Middle frontal gyrus (tissue), 1 donor: ENCODE results near the gene GRIK4.
"Not testable (repeated sequence)": the region's sequence is repeated elsewhere in the genome, so short reads cannot be mapped to it uniquely, and the experiment has no call there.

Source experiments
- DNase-seq: peaks from one replicate; pipeline ENCODE4 v3.0.0-alpha.2; 2015; ENCODE audit warnings: low spot score; ENCODE audit errors: extremely low spot score

GRIK4 gene

DNA sequence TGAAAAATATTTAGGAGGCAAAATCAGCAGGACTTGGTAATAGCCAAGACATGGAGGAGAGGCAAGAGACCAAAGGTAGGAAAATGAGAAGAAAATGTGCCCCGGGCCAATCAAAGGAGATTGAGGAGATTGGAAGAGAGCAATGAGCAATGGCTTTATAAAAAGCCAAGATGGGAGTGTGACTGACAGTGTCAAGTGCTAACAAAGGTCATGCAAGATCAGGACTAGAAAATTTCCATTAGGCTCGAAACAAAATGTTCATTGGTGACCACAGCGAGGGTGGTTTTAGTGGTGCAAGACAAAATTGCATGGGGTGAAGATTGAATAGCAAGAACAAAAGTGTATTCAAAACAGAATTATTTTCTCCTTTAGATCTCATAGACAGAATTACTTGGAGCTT, 467.2 kb downstream of the GRIK4 start:
- DNase-seq, result no peak

GRCh38 chr11:120985718-120986569, 474.4 kb downstream of the GRIK4 start:
- no peak for DNase-seq

- DNase-seq, result no peak
Observed at GRCh38 chr11:120988603-120989002, 477.1 kb downstream of the GRIK4 start.

DNA sequence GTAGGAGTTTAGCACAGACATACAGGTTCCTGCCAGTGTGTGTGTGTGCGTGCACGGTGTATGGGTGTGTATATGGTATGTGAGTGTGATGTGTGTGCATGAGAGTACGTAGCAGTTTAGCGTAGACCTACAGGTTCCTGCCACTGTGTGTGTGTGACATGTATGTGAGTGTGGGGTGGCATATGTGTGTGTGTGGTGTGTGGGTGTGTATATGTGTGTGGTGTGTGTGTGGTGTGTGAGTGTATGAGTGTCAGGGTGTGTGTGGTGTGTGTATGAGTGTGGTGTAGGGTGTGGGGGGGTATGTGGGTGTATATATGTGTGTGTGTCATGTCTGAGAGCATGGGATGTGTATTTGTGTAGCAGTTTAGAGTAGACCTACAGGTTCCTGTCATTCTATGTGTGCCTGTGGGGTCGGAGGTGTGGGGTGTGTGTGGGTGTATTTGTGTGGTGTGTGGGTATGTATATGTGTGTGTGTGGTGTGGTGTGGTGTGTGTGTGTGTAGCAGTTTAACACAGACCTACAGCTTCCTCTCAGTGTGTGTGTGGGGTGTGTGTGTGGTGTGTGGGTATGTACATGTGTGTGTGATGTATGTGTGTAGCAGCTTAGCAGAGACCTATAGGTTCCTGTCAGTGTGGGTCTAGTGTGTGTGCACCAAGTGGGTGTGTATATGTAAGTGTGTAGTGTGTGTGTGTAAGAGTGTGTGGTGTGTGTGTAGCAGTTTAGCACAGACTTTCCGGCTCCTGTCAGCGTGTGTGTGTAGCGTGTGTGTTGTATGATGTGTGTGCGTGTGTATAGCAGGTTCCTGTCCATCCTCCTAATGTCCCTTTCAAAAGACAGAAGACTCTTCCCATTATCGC, 480.5 kb downstream of the GRIK4 start:
- no peak for DNase-seq

DNA sequence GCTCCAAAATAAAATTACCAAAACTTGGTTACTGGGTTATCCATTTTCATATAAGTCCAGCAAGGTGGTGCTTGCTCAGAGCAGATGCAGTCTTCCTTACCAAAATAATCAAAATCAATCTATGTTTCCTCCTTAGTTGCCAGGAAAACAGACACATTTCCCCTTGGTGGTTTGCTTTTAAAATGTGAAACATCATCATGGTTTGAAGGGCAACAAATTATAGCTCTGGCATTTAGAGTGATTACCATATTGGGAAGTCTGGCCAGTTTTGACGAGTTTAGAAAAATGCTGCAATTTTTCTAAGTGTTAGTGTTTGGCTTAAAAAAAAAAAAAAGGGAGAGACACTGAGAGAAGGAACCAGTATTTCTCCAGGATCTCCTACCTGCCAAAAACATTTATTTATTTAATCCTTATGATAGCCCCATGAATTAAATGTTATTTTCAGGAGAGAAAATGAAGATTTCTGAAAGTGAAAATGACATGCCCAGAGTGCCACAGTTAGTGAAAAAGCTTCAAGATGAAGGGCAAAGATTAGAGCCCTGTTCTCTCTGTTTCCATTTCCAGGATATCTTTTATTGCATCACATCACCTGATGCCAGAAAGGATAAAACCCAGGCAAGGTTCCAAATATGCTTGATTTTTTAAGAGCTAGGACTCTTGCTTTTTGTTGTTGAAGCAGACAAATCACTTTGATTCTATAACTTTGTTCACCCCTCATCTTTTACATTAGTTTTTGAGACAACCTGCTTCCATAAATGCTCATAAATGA, 482.7 kb downstream of the GRIK4 start:
- DNase-seq, result no peak

- DNase-seq, result no peak
Observed at GRCh38 chr11:120995184-120995583, 483.6 kb downstream of the GRIK4 start.

DNA sequence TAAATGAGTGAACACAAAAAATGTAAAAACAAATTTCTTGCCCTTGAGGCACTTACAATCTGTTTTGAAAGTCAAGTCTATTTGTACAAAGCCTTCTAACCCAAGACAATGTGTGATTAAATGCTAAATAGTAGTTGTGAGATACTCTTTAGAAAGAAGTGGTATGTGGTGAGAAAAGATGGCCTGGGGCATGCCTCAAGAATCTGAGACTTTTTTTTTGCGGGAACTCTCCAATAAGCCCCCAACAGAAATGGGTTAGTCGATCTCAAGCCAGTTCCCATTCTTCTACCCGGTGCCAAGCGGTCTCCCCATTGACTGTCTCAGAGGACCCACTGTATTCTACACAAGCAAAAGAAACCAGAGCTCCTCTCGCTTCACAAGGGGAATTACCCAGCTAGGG, 485.4 kb downstream of the GRIK4 start:
- DNase-seq, result no peak

- no peak for DNase-seq
Observed at GRCh38 chr11:120998581-120998980, 487.0 kb downstream of the GRIK4 start.

- DNase-seq, result no peak
Observed at GRCh38 chr11:121004206-121004840, 492.8 kb downstream of the GRIK4 start.

GRCh38 chr11:121006922-121007321, 495.4 kb downstream of the GRIK4 start:
- no peak for DNase-seq

GRCh38 chr11:121008551-121008950, 497.0 kb downstream of the GRIK4 start:
- DNase-seq, result no peak

- DNase-seq, result no peak
Observed at GRCh38 chr11:121012091-121012490, 500.5 kb downstream of the GRIK4 start.

DNA sequence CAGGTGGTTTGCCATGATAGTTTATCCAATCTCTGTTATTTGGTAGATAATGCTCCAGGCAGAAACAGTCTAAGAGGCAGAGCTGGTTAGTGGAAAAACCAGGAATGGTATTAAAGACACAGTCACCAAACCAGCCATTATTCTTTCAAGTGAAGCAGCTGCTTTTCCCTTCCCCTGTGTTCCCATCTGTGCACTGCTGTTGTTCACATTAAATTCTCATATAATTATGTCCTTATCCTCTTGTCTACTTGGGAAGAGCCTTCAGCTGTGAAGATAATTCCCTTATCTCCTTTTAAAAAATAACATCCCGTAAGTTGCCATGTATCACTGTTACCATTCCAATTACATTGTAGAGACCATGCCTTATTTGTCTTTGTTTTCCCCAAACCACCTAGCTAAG, 507.2 kb downstream of the GRIK4 start:
- DNase-seq, result no peak

DNA sequence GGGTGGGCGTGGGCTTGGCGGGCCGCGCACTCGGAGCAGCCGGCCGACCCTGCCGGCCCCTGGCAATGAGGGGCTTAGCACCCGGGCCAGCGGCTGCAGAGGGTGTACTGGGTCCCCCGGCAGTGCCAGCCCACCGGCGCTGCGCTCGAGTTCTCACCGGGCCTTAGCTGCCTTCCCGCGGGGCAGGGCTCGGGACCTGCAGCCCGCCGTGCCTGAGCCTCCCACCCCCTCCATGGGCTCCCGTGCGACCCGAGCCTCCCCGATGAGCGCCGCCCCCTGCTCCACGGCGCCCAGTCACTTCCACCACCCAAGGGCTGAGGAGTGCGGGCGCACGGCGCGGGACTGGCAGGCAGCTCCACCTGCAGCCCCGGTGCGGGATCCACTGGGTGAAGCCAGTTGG, 510.2 kb downstream of the GRIK4 start:
- not testable (repeated sequence) for DNase-seq

DNA sequence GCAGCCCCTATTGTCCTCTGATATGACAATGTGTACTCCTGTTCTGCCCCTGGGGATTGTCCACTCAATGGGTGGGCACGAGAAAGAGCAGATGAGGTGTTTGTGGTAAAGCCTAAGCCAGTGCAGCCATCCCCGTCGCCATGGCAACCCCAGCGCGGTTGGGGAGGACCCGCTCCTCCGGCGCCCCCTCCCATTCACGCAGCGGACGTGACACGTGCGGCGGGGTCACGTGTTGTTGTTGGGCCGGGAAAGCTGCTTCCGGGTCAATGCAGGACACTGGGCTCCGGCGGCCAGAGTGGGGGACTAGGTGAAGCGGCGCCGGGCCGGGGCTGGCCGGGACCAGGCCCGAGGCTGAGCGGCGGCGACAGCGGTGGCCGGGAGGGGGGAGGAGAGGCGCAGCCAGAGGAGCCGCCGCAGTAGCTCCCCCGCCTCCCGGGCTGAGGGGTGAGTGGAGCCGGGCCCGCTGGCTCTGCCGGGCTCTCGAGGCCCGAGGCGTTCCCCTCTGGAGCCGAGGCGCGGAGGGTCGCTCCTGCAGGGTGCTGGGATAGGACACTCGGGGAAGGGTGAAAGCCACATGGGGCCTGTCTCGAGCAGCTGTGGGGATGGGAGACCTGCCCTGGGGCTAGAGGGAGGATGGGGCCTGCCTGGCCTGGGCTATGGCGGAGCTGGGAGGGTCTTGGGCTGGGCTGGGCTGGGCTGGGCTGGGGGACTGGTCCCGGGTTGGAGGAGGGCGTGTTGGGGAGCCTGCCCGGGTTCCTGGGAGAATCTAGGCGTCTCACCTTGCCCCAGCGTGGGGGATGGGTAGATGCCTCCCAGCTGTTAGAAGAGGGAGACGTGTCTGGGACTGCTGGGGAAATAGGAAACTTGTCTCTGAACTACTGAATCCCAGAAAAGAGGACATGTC, 512.6 kb downstream of the GRIK4 start, which contains the start of gene TBCEL:
Gene TBCEL (plus strand): TSS at position 255 of the 904 bp plus-strand sequence. CDS start 21,589 bp downstream, outside the sequence.
- DNase-seq, result peak; percentile 84

GRCh38 chr11:121024989-121025388, 513.4 kb downstream of the GRIK4 start:
- no peak for DNase-seq

- no peak for DNase-seq
Observed at GRCh38 chr11:121029153-121029552, 517.6 kb downstream of the GRIK4 start.

DNA sequence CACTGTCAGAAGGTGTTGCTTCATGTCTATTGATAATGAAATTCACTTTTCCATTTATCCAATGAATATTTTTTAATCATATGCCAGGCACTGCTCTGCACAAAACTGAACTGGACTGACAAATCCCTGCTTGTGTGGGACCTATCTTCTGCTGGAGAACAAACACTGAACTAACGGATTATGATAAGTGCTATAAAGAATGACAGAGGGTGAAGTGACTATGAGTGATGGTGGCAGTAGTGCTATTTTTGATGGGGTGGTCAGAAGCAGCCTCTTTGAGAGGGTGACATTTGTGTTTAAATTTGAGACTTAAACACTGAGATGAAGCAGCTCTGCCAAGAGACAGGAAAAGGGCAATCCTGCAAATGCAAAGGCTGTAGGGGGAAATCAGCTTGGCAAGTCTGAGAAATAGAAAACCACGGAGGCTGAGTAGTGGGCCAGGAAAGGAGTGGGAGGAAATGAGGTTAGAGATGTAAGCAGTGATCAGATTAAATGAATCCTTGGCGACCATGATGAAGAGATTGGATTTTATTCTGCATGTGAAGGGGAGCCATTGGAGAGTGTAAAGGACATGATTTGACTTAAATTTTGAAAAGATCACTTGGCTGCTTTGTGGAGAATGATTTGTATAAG, 518.4 kb downstream of the GRIK4 start:
- no peak for DNase-seq

GRCh38 chr11:121031167-121031566, 519.6 kb downstream of the GRIK4 start:
- no peak for DNase-seq
